WTC11 (cell line): ENCODE data around the gene PARL.

Experiments
- EMX1 ChIP-seq: fragments of 250-450 bp; sonication (Bioruptor Pico); IDR thresholded peaks from 2 replicates; pipeline ENCODE4 v1.8.0; 2021; ENCODE audit warnings: mild to moderate bottlenecking
- ZNF138 ChIP-seq: sonication (generic); formaldehyde crosslinking; conservative IDR thresholded peaks from 2 replicates; pipeline ENCODE4 v1.8.1; 2022; ENCODE audit warnings: mild to moderate bottlenecking, moderate library complexity, missing genetic modification reagents
- TF ChIP-seq, protein P1 (sequence below): sonication (generic); formaldehyde crosslinking; IDR thresholded peaks from 2 replicates; pipeline ENCODE4 v1.8.1; 2023; ENCODE audit warnings: mild to moderate bottlenecking, missing genetic modification reagents, moderate library complexity

DNA sequence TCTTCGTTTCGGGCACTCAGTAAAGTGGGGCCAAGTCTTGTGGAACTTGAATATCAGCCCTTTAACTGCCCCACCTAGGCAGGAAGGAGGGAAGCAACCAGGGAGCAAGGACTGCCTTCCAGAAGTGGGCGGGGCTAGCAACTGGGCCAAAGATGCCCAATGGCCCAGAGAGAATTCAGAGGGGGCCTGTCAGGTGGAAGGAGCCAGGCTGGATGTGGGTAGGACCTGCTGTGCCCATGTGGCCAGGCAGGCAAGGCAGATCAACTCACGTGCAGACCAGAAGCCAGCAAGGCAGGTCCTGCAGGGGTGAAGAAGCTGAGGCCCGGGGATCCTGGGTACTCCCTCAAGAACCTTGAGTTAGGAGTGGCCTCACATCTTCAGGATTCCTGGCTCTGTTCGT is 64.8 kb downstream of the PARL start:
- TF ChIP-seq ZNF138 (no peak), EMX1 (CRISPR knock-in tag) (no peak)
- TF ChIP-seq, protein P1, sequence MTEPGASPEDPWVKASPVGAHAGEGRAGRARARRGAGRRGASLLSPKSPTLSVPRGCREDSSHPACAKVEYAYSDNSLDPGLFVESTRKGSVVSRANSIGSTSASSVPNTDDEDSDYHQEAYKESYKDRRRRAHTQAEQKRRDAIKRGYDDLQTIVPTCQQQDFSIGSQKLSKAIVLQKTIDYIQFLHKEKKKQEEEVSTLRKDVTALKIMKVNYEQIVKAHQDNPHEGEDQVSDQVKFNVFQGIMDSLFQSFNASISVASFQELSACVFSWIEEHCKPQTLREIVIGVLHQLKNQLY, result no peak
